HG02642 (cell line): ENCODE results near the gene ACOXL.
"Not testable (repeated sequence)": the region's sequence is repeated elsewhere in the genome, so short reads cannot be mapped to it uniquely, and the experiment has no call there.

Experiments
- ATAC-seq: cut with Tn5 transposase; IDR thresholded peaks from one replicate; pipeline ENCODE4 v1.9.1; 2021; ENCODE audit warnings: mild to moderate bottlenecking; ENCODE audit not compliant: unreplicated experiment, poor library complexity

The ACOXL gene

GRCh38 chr2:110851531-110851930 is 119.2 kb downstream of the ACOXL start:
- ATAC-seq = no peak

GRCh38 chr2:110852051-110852450 is 119.7 kb downstream of the ACOXL start:
- ATAC-seq = no peak

DNA sequence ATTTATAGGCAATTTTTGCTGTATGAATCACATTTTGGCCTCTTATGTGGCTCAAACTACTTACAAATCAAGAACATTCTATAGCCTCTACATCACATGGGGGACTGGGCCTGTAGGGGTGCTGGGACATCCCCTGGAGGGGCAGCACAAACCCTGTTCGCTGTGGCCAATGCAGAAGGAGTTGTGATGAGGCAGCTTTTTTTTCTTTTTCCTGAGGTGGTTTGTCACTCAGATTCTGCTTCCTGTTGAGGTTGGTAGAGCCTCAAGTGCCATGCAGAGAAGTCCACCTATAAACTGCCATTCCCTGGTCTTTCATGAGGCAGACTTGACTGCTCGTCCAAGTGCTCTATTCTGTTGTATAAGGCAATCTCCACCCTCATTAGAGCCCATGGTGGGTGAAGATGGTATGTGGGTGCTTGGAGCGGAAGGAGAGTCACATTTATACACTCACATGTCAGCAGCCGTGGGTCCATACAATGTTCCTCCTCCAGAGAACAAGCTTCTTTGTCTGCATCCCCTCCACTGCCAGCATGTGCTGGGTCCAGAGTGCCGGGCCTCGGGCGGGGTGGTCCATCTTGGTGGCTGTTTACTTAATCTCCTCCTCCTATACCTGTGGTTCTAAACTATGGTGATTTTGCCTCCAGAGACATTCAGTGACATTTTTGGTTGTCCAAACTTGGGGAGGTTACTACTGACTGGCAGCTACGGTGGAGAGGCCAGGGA is 120.3 kb downstream of the ACOXL start:
- no peak for ATAC-seq

GRCh38 chr2:110853516-110853915 is 121.1 kb downstream of the ACOXL start:
- ATAC-seq = no peak

GRCh38 chr2:110853948-110854347 is 121.6 kb downstream of the ACOXL start:
- ATAC-seq = no peak

DNA sequence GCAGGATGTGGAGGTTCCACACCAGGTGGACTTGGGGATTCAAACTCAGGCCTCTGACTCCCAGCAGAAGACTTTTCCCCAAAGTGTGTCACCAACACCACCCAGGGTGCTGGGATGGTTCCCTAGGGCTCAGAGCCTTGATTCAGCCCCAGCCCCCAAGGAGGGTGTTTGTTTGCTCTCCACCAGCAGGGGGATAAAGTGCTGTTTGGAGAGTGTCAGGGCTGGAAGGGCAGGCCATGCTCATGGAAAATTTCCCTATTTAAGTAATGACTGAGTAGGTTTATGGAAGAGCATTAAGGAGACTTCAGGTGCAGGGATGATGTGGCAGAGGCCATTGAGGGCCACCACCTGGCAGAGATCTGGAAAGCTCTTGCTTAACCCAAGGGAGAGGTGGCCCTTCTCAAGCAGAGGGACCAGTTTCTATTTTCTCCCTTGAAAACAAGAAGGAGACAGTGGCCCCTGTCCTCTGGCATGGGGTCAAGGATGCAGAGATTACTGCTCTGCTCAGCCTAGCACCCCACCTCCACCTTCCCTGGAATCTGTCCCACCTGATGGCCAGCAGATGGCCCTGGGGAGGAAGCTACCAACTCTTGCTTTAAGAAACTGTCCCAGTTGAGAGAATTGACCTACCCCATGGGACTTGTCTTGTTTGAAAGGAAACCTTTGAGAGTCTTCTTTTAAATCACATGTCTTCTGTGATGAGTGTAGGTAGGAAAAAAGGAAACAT is 122.1 kb downstream of the ACOXL start:
- no peak for ATAC-seq

DNA sequence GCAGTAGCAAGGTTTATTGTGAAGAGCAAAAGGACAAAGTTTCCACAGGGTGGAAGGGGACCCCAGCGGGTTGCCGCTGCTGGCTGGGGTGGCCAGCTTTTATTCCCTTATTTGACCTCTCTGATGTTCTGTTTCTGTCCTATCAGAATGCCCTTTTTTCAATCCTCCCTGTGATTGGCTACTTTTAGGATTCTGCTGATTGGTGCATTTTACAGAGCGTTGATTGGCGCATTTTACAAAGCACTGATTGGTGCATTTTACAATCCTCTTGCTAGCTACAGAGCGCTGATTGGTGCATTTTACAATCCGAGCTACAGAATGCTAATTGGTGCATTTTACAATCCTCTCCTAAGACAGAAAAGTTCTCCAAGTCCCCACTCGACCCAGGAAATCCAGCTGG is 123.5 kb downstream of the ACOXL start:
- ATAC-seq = not testable (repeated sequence)

- ATAC-seq = peak; percentile 91
Measured at GRCh38 chr2:110858135-110858725, 125.9 kb downstream of the ACOXL start.

- ATAC-seq = no peak
Measured at GRCh38 chr2:110858993-110859701, 126.8 kb downstream of the ACOXL start.

DNA sequence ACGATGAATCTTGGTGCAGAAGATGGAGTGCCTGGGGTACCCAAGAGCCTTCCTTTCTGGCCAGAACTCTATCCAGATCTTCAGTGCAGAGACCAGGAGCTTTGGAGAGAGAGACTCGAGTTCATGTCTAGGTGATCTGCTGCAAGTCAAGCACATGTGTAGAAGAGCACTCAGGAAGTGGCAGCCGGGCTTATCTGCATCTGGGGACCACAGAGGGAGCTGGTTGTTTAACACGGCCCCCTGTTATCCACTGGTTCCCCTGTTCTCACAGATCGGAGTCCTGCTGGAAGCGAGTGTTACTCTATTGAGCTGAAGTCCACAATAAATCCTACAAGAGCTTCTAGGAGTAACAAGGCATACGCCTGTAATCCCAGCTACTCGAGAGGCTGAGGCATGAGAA is 128.3 kb downstream of the ACOXL start:
- no peak for ATAC-seq

DNA sequence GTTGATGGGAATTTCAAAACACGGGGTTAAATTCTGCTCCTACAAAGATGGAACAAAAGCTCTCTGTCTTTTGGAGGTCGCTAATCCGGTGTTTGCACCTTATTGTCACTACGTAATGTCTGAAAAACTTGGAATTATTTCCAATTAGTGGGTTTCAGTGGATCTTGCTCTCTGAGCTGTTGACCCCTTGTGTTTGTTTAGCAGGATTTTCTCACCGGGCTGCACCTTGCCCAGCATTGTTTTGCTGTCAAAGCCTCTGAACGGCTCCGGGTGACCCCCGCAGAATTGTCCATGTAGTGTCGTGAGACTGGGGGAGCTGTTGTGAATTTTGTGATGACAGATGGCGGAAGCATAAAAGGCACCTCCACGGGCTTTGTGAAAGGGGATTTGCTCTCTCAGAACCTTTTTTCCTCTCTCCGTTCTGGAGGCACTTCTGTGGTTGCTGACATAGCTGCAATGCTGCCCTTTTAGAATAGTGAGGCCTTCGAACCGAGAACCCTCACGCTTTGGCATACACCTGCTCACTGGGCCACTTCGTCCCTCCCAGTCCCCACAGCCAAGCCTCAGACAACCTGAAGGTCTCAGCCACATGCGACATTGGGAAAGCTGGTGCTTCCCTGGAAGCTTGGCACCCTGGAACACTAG is 129.4 kb downstream of the ACOXL start:
- ATAC-seq = no peak

- no peak for ATAC-seq
Measured at GRCh38 chr2:110863726-110864125, 131.4 kb downstream of the ACOXL start.

GRCh38 chr2:110864176-110864575 is 131.8 kb downstream of the ACOXL start:
- ATAC-seq = no peak

DNA sequence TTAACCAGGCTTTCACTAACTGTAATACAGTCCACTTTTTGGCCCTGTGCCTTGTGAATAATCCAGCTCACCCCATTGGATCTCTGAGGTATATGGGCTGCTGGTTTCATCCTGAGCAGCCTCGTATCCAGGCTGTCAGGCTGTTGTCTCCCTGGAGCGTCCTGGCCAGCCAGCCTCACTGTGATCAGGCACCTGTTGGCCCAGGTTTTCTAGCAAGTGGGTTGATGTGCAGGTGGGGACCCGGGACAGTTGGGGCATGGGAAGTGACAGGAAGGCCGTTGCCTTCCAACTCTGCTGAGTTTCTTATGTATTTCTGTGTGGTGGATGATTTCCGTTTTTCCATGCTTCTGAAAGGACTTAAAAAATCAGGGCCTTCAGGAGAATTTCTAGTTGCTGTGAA is 132.4 kb downstream of the ACOXL start:
- no peak for ATAC-seq

DNA sequence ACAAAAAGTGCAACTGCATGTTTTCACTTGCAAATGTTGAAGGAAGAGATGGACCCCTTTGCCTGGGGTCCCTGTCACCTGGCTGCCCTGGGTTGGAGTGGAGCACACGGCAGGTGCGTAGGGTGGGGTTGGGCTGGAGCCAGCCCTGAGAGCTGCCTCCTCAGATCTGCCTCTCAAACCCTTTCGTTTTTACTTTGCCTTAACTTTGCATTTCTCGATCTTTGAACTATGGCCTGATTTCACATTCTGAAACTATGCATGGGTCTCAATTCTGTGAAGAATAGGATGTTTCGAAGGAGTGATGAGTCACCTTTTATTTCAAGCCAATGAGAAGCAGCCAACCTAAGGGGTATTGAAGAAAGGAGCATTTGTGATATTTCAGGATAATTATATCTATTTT is 132.8 kb downstream of the ACOXL start:
- peak; percentile 88 for ATAC-seq

DNA sequence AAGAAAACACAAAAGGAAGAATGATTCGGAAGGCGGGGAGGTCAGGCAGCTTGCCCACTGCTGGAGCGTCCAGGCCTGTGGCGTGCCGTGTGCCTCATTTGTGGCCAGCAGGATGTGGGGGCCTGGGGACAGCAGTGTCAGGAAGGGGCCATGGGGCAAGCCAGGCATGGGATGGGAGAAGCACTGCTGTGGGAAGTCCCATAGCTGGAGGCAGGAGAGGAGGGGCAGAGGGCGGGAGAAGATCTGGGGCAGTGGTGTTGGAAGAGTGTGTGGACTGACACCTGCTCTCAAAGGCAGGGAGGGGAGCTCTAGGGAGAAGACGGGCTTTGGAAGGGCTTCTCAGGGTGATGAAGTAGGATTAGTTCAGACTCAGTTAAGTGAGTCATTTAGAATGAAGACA is 133.7 kb downstream of the ACOXL start:
- ATAC-seq = no peak

DNA sequence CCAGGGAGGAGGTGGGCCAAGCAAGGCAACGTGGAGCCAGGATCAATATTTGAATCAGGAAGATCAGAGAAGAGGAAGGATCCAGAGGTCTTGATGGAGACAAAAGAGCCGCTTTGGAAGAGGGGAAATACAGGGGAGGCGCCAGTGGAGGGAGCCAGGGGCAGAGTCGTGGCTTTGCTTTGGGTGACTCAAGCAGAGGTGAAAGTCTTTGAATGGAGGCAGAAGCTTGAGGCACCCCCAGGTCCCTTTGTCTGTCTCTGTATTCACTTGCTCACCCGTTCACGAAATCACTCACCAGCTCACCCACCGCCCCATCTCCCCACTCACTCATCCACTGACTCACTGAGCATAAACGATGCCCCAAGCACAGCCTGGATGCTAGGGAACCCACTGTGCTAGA is 134.1 kb downstream of the ACOXL start:
- no peak for ATAC-seq

- no peak for ATAC-seq
Measured at GRCh38 chr2:110867078-110867477, 134.7 kb downstream of the ACOXL start.

- no peak for ATAC-seq
Measured at GRCh38 chr2:110868971-110869370, 136.6 kb downstream of the ACOXL start.
